OCI-LY7 (cell line): ENCODE data around the gene ZNF423. TPM values are rescaled to one million over a fixed set of nuclear protein-coding genes. Genes with fewer than 3 reads are reported as not detected.

Source experiments
- BruUV-seq: library from RNA; stranded (reverse); fragments of 400-500 nt; replicated peaks from 2 replicates; lab custom pipeline; 2021; lab: Mats Ljungman, UMichigan
- CTCF ChIA-PET: fragments of 300-600 bp; sonication (Branson Sonifier 250); formaldehyde crosslinking; loops from one replicate; lab custom pipeline; 2022; ENCODE audit warnings: antibody characterized with exemption; ENCODE audit not compliant: unreplicated experiment; lab: Charles Lee
- POLR2A ChIA-PET: fragments of 300-600 bp; sonication (Branson Sonifier 250); formaldehyde crosslinking; loops from one replicate; lab custom pipeline; 2022; ENCODE audit warnings: antibody characterized with exemption; lab: Charles Lee
- DNase-seq: peaks from one replicate; pipeline ENCODE4 v3.0.0-alpha.2; 2015; ENCODE audit warnings: low spot score
- H2AFZ ChIP-seq: fragments of 200-600 bp; sonication (generic), shearing (Covaris generic); 2 replicates; pipeline ENCODE4 v1.6.1; 2014; ENCODE audit warnings: mild to moderate bottlenecking, antibody characterized with exemption, low read length, moderate library complexity
- H3K27ac ChIP-seq: fragments of 200-600 bp; sonication (generic); 2 replicates; pipeline ENCODE4 v1.5.1; 2014; ENCODE audit warnings: mixed run types, low read depth, mild to moderate bottlenecking, moderate library complexity, low read length, inconsistent platforms; ENCODE audit not compliant: poor library complexity, severe bottlenecking
- H3K36me3 ChIP-seq: fragments of 200-600 bp; sonication (generic); 2 replicates; pipeline ENCODE4 v1.6.1; 2014; ENCODE audit warnings: mild to moderate bottlenecking, antibody characterized with exemption, low read length, moderate library complexity, mixed read lengths; ENCODE audit not compliant: insufficient read depth
- H3K4me1 ChIP-seq: fragments of 200-600 bp; sonication (generic); 2 replicates; pipeline ENCODE4 v1.5.1; 2014; ENCODE audit warnings: mild to moderate bottlenecking, low read length; ENCODE audit not compliant: insufficient read depth, poor library complexity, severe bottlenecking
- H3K4me2 ChIP-seq: fragments of 200-600 bp; sonication (generic); 2 replicates; pipeline ENCODE4 v1.6.1; 2014; ENCODE audit warnings: mild to moderate bottlenecking, low read length
- H3K4me3 ChIP-seq: fragments of 200-600 bp; sonication (generic); 2 replicates; pipeline ENCODE4 v1.5.1; 2014; ENCODE audit warnings: mild to moderate bottlenecking, low read depth, low read length; ENCODE audit not compliant: poor library complexity, severe bottlenecking
- H3K79me2 ChIP-seq: fragments of 200-600 bp; sonication (generic); 2 replicates; pipeline ENCODE4 v1.6.1; 2016; ENCODE audit warnings: low read depth, mild to moderate bottlenecking, low read length, moderate library complexity, mixed read lengths; ENCODE audit not compliant: insufficient read depth
- H3K9me2 ChIP-seq: fragments of 200-600 bp; sonication (generic); 2 replicates; pipeline ENCODE4 v1.6.1; 2016; ENCODE audit warnings: mild to moderate bottlenecking, low read length, mixed read lengths; ENCODE audit not compliant: insufficient read depth
- H3K9me3 ChIP-seq: fragments of 200-600 bp; sonication (generic); 2 replicates; pipeline ENCODE4 v1.6.1; 2014; ENCODE audit warnings: mild to moderate bottlenecking, mixed run types, low read length, mixed read lengths
- H4K20me1 ChIP-seq: fragments of 200-600 bp; sonication (generic); 2 replicates; pipeline ENCODE4 v1.6.1; 2014; ENCODE audit warnings: mild to moderate bottlenecking, antibody characterized with exemption, low read length, moderate library complexity, mixed read lengths; ENCODE audit not compliant: insufficient read depth
- CTCF ChIP-seq: fragments of 200-600 bp; sonication (generic); conservative IDR thresholded peaks from 2 replicates; pipeline ENCODE4 v1.5.1; 2014; ENCODE audit warnings: mild to moderate bottlenecking, antibody characterized with exemption, low read length, moderate library complexity, mixed read lengths
- EZH2phosphoT487 ChIP-seq: fragments of 200-600 bp; sonication (generic); IDR thresholded peaks from 2 replicates; pipeline ENCODE4 v1.6.1; 2018; ENCODE audit warnings: low read depth, borderline replicate concordance, mild to moderate bottlenecking, mixed run types, antibody characterized with exemption, low read length, moderate library complexity, mixed read lengths
- intact Hi-C: fragments of 100-400 bp; cut with micrococcal nuclease; formaldehyde crosslinking; loops from one replicate; pipeline ENCODE4 v1.10.0; 2022; ENCODE audit not compliant: unreplicated experiment
- total RNA-seq, 2 experiments: library from RNA; depleted of rRNA in 1 of 2; stranded (reverse); fragments of >200 nt in 1 of 2; shearing (Covaris generic) in 1 of 2; gene quantifications; 2 replicates each; pipeline ENCODE4 v1.2.3, GENCODE V29; 2014 to 2022

Gene ZNF423
- total RNA-seq, 2 experiments from 2014 or later, result 0.09 to 0.13 TPM

GRCh38 chr16:49830873-49831272 lies 25.0 kb downstream of the ZNF423 start:
- ChIA-PET CTCF (no interaction called here), POLR2A (no interaction called here)
- Histone ChIP-seq H3K4me2 (no peak overlapping the region), H3K9me3 (no peaks in the 10 kb centered on the region), H3K27ac (no peak overlapping the region), H2AFZ (no peak overlapping the region), H3K4me3 (no peak overlapping the region), H3K4me1 (peaks cover 11% of the 10 kb centered on the region), H3K79me2 (no peaks in the 10 kb centered on the region), H3K36me3 (no peaks in the 10 kb centered on the region), H3K9me2 (no peaks in the 10 kb centered on the region), H4K20me1 (no peaks in the 10 kb centered on the region)
- intact Hi-C loops, result no loop called here
- DNase-seq, result no peak
- no TSS peak for BruUV-seq
- TF ChIP-seq EZH2phosphoT487 (no peak), CTCF (no peak)

- Histone ChIP-seq H3K27ac (no peak overlapping the region), H3K79me2 (no peaks in the 10 kb centered on the region), H3K4me1 (no peaks in the 10 kb centered on the region), H3K36me3 (no peaks in the 10 kb centered on the region), H4K20me1 (no peaks in the 10 kb centered on the region), H3K9me2 (no peaks in the 10 kb centered on the region), H3K4me2 (no peak overlapping the region), H2AFZ (no peak overlapping the region), H3K4me3 (no peak overlapping the region), H3K9me3 (no peaks in the 10 kb centered on the region)
- ChIA-PET POLR2A (no interaction called here), CTCF (no interaction called here)
- no peak for DNase-seq
- intact Hi-C loops, result no loop called here
- no TSS peak for BruUV-seq
- TF ChIP-seq CTCF, result no peak
- TF ChIP-seq EZH2phosphoT487, result no peak
These were observed 27.2 kb downstream of the ZNF423 start for GRCh38 chr16:49828533-49829267.

GRCh38 chr16:49827805-49828438 lies 28.0 kb downstream of the ZNF423 start:
- intact Hi-C loops, result no loop called here
- no peak overlapping the region for H3K4me3 ChIP-seq
- no peaks in the 10 kb centered on the region for H3K9me2 ChIP-seq
- no peaks in the 10 kb centered on the region for H3K79me2 ChIP-seq
- DNase-seq, result no peak
- no peaks in the 10 kb centered on the region for H3K36me3 ChIP-seq
- H3K9me3 ChIP-seq, result no peaks in the 10 kb centered on the region
- no TSS peak for BruUV-seq
- H2AFZ ChIP-seq, result no peak overlapping the region
- TF ChIP-seq EZH2phosphoT487, result no peak
- H4K20me1 ChIP-seq, result no peaks in the 10 kb centered on the region
- no peaks in the 10 kb centered on the region for H3K4me1 ChIP-seq
- H3K27ac ChIP-seq, result no peak overlapping the region
- ChIA-PET CTCF (no interaction called here), POLR2A (no interaction called here)
- no peak overlapping the region for H3K4me2 ChIP-seq
